ENCODE measurements around the gene EML4. TPM values are rescaled to one million over a fixed set of nuclear protein-coding genes. Genes with fewer than 3 reads are reported as not detected.

EML4 gene
- total RNA-seq, 1 donor from 2014 or later: 50.8 TPM

- no peaks in the 10 kb centered on the region for H3K36me3 Mint-ChIP-seq (ENCODE audit: unreplicated experiment)
- DNase-seq: no peak
- no peaks in the 10 kb centered on the region for H3K4me1 Mint-ChIP-seq (ENCODE audit: low read depth, unreplicated experiment)
- no peak overlapping the region for H3K27ac Mint-ChIP-seq (ENCODE audit: unreplicated experiment)
- no peaks in the 10 kb centered on the region for H3K9me3 Mint-ChIP-seq (ENCODE audit: unreplicated experiment)
- no peak for TF ChIP-seq CTCF (IDR thresholded peaks at IDR 0.05; ENCODE audit: partially characterized antibody, unreplicated experiment)
- H3K27me3 Mint-ChIP-seq (ENCODE audit: unreplicated experiment): peaks cover 1% of the 10 kb centered on the region
- H3K4me3 Mint-ChIP-seq (ENCODE audit: unreplicated experiment): no peak overlapping the region
Measured at GRCh38 chr2:42228101-42228500, 58.9 kb downstream of the EML4 start.

GRCh38 chr2:42229949-42230348 lies 60.8 kb downstream of the EML4 start:
- DNase-seq: no peak
- no peaks in the 10 kb centered on the region for H3K36me3 Mint-ChIP-seq (ENCODE audit: unreplicated experiment)
- no peak overlapping the region for H3K4me3 Mint-ChIP-seq (ENCODE audit: unreplicated experiment)
- no peak for TF ChIP-seq CTCF (IDR thresholded peaks at IDR 0.05; ENCODE audit: partially characterized antibody, unreplicated experiment)
- H3K27ac Mint-ChIP-seq (ENCODE audit: unreplicated experiment): no peak overlapping the region
- H3K27me3 Mint-ChIP-seq (ENCODE audit: unreplicated experiment): peaks cover 1% of the 10 kb centered on the region
- H3K4me1 Mint-ChIP-seq (ENCODE audit: low read depth, unreplicated experiment): no peaks in the 10 kb centered on the region
- no peaks in the 10 kb centered on the region for H3K9me3 Mint-ChIP-seq (ENCODE audit: unreplicated experiment)

GRCh38 chr2:42230891-42231290 lies 61.7 kb downstream of the EML4 start:
- Mint-ChIP-seq H3K27me3 (ENCODE audit: unreplicated experiment) (peaks cover 1% of the 10 kb centered on the region), H3K27ac (ENCODE audit: unreplicated experiment) (no peak overlapping the region), H3K4me1 (ENCODE audit: low read depth, unreplicated experiment) (no peaks in the 10 kb centered on the region), H3K4me3 (ENCODE audit: unreplicated experiment) (no peak overlapping the region), H3K9me3 (ENCODE audit: unreplicated experiment) (no peaks in the 10 kb centered on the region), H3K36me3 (ENCODE audit: unreplicated experiment) (no peaks in the 10 kb centered on the region)
- no peak for DNase-seq
- no peak for TF ChIP-seq CTCF (IDR thresholded peaks at IDR 0.05; ENCODE audit: partially characterized antibody, unreplicated experiment)

GRCh38 chr2:42232024-42232423 lies 62.9 kb downstream of the EML4 start:
- Mint-ChIP-seq H3K36me3 (ENCODE audit: unreplicated experiment) (no peaks in the 10 kb centered on the region), H3K27ac (ENCODE audit: unreplicated experiment) (no peak overlapping the region), H3K4me3 (ENCODE audit: unreplicated experiment) (no peak overlapping the region), H3K4me1 (ENCODE audit: low read depth, unreplicated experiment) (no peaks in the 10 kb centered on the region), H3K27me3 (ENCODE audit: unreplicated experiment) (peaks cover 1% of the 10 kb centered on the region), H3K9me3 (ENCODE audit: unreplicated experiment) (no peaks in the 10 kb centered on the region)
- no peak for DNase-seq
- no peak for TF ChIP-seq CTCF (IDR thresholded peaks at IDR 0.05; ENCODE audit: partially characterized antibody, unreplicated experiment)

GRCh38 chr2:42233976-42234441 lies 64.9 kb downstream of the EML4 start:
- Mint-ChIP-seq H3K9me3 (ENCODE audit: unreplicated experiment) (no peaks in the 10 kb centered on the region), H3K4me3 (ENCODE audit: unreplicated experiment) (no peak overlapping the region), H3K27ac (ENCODE audit: unreplicated experiment) (no peak overlapping the region), H3K27me3 (ENCODE audit: unreplicated experiment) (peaks cover 1% of the 10 kb centered on the region), H3K36me3 (ENCODE audit: unreplicated experiment) (no peaks in the 10 kb centered on the region), H3K4me1 (ENCODE audit: low read depth, unreplicated experiment) (no peaks in the 10 kb centered on the region)
- no peak for TF ChIP-seq CTCF (IDR thresholded peaks at IDR 0.05; ENCODE audit: partially characterized antibody, unreplicated experiment)
- DNase-seq: no peak
